ENCODE measurements around the gene UBE2I. TPM values are rescaled to one million over a fixed set of nuclear protein-coding genes. Genes with fewer than 3 reads are reported as not detected.

Gene UBE2I
- polyA plus RNA-seq, 1 donor from 2014 or later = 165 TPM

- no peak overlapping the region for H3K27ac Mint-ChIP-seq
These were observed 57.4 kb downstream of the UBE2I start for GRCh38 chr16:1366712-1367299.

GRCh38 chr16:1367486-1368174 is 58.2 kb downstream of the UBE2I start:
- H3K4me3 Mint-ChIP-seq = peak overlapping the region in 1 of 4 donors; percentile 54
- H3K36me3 Mint-ChIP-seq = peaks cover 2% of the 10 kb centered on the region
- no peaks in the 10 kb centered on the region for H3K9me3 Mint-ChIP-seq
- H3K4me1 Mint-ChIP-seq = peaks cover 0 to 3% (median 2%) of the 10 kb centered on the region in 3 donors
- no peak overlapping the region for H3K27ac Mint-ChIP-seq
- H3K27me3 Mint-ChIP-seq = no peaks in the 10 kb centered on the region

More at GRCh38 chr16:1366712-1367299, 57.4 kb downstream of the UBE2I start:
- Mint-ChIP-seq H3K9me3 (no peaks in the 10 kb centered on the region), H3K4me1 (peaks cover 0 to 3% (median 2%) of the 10 kb centered on the region in 3 donors), H3K27me3 (no peaks in the 10 kb centered on the region), H3K4me3 (no peak overlapping the region), H3K36me3 (peaks cover 2% of the 10 kb centered on the region)

GRCh38 chr16:1371054-1371978 is 61.9 kb downstream of the UBE2I start:
- H3K4me1 Mint-ChIP-seq = no peaks in the 10 kb centered on the region
- no peaks in the 10 kb centered on the region for H3K27me3 Mint-ChIP-seq
- H3K4me3 Mint-ChIP-seq = no peak overlapping the region
- H3K27ac Mint-ChIP-seq = no peak overlapping the region
- H3K36me3 Mint-ChIP-seq = peaks cover 2% of the 10 kb centered on the region
- no peaks in the 10 kb centered on the region for H3K9me3 Mint-ChIP-seq

- Mint-ChIP-seq H3K4me1 (no peaks in the 10 kb centered on the region), H3K4me3 (no peak overlapping the region), H3K27me3 (no peaks in the 10 kb centered on the region), H3K36me3 (no peaks in the 10 kb centered on the region), H3K9me3 (no peaks in the 10 kb centered on the region), H3K27ac (no peak overlapping the region)
These were observed 63.0 kb downstream of the UBE2I start for GRCh38 chr16:1372292-1372950.

- no peaks in the 10 kb centered on the region for H3K9me3 Mint-ChIP-seq
- H3K4me3 Mint-ChIP-seq = no peak overlapping the region
- H3K4me1 Mint-ChIP-seq = peaks cover 0 to 5% (median 3%) of the 10 kb centered on the region in 3 donors
- no peaks in the 10 kb centered on the region for H3K27me3 Mint-ChIP-seq
- H3K27ac Mint-ChIP-seq = no peak overlapping the region
- no peaks in the 10 kb centered on the region for H3K36me3 Mint-ChIP-seq
These were observed 65.2 kb downstream of the UBE2I start for GRCh38 chr16:1374418-1375297.

- H3K9me3 Mint-ChIP-seq = no peaks in the 10 kb centered on the region
- no peaks in the 10 kb centered on the region for H3K36me3 Mint-ChIP-seq
- peaks cover 4 to 9% (median 7%) of the 10 kb centered on the region in 3 donors for H3K4me1 Mint-ChIP-seq
- no peak overlapping the region for H3K27ac Mint-ChIP-seq
- no peaks in the 10 kb centered on the region for H3K27me3 Mint-ChIP-seq
- H3K4me3 Mint-ChIP-seq = no peak overlapping the region
These were observed 65.8 kb downstream of the UBE2I start for GRCh38 chr16:1375298-1375640.

- Mint-ChIP-seq H3K36me3 (peaks cover 2% of the 10 kb centered on the region), H3K4me1 (peaks cover 4 to 10% (median 8%) of the 10 kb centered on the region in 3 donors), H3K9me3 (no peaks in the 10 kb centered on the region), H3K27me3 (no peaks in the 10 kb centered on the region), H3K4me3 (peak overlapping the region in 1 of 4 donors; percentile 43), H3K27ac (peak overlapping the region in 2 of 3 donors; percentile 60 to 73)
These were observed 66.4 kb downstream of the UBE2I start for GRCh38 chr16:1375741-1376410.

Other genes with a start within 250 kb of the UBE2I start
- gene SSTR5, start 236.9 kb upstream of the UBE2I start, polyA plus RNA-seq = not detected
- gene C1QTNF8, start 213.4 kb upstream of the UBE2I start, polyA plus RNA-seq = not detected
- not detected for gene CACNA1H, start 156.5 kb upstream of the UBE2I start, polyA plus RNA-seq
- gene TPSG1, start 84.4 kb upstream of the UBE2I start, polyA plus RNA-seq = not detected
- gene TPSB2, start 79.5 kb upstream of the UBE2I start, polyA plus RNA-seq = not detected
- gene TPSAB1, start 68.9 kb upstream of the UBE2I start, polyA plus RNA-seq = not detected
- not detected for gene TPSD1, start 53.6 kb upstream of the UBE2I start, polyA plus RNA-seq
- 26.0 TPM for gene BAIAP3, start 24.0 kb downstream of the UBE2I start, polyA plus RNA-seq
- 116 TPM for gene TSR3, start 42.2 kb downstream of the UBE2I start, polyA plus RNA-seq
- 55.9 TPM for gene GNPTG, start 42.3 kb downstream of the UBE2I start, polyA plus RNA-seq
- gene UNKL, start 105.1 kb downstream of the UBE2I start, polyA plus RNA-seq = 9.2 TPM
- gene UQCC4, start 111.1 kb downstream of the UBE2I start, polyA plus RNA-seq = 37.0 TPM
- not detected for gene PERCC1, start 121.4 kb downstream of the UBE2I start, polyA plus RNA-seq
- 1.5 TPM for gene CCDC154, start 134.9 kb downstream of the UBE2I start, polyA plus RNA-seq
- gene CLCN7, start 165.4 kb downstream of the UBE2I start, polyA plus RNA-seq = 102 TPM
- gene PTX4, start 179.3 kb downstream of the UBE2I start, polyA plus RNA-seq = not detected
- gene TELO2, start 183.7 kb downstream of the UBE2I start, polyA plus RNA-seq = 37.4 TPM
- 2.9 TPM for gene TMEM204, start 224.0 kb downstream of the UBE2I start, polyA plus RNA-seq

Data from IgD-negative memory B cell (primary cell).